NCI-H1105 treated with DMSO at 0.1 percent for 48 hours (cell line): ENCODE data around the gene CNIH3.

Experiments
- DNase-seq: peaks from one replicate; lab custom pipeline; 2025; lab: John Stamatoyannopoulos, UW

Gene CNIH3

DNA sequence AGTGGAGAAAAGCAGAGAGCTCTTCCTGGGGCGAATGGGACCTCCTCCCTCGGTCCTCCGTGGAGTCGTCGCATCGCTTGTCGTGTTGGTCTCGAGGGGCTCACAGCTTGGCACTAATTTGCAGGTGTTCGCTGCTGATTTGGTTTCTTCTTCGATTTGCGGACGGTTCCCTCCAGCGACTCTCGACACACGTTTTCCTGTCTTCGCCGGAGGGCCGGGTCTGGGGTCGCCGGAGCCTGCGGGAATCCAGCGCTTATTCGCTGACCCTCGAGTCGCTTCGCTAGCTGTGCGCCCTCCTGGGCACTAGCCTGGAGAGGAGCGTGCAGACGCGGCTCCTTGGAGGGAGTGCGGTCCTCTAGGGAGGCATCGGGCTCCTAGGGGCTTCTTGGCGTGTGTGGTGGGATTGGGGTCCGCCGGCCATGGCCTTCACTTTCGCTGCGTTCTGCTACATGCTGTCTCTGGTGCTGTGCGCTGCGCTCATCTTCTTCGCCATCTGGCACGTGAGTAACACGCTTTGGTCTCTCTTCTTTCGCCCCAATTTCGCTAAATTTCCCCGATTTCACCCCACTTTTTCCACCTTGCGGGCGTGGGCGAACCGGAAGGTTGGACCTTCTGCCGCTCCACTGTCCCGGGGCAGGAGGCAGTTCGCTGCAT, 766 bp downstream of the CNIH3 start:
- DNase-seq, result no peak

DNA sequence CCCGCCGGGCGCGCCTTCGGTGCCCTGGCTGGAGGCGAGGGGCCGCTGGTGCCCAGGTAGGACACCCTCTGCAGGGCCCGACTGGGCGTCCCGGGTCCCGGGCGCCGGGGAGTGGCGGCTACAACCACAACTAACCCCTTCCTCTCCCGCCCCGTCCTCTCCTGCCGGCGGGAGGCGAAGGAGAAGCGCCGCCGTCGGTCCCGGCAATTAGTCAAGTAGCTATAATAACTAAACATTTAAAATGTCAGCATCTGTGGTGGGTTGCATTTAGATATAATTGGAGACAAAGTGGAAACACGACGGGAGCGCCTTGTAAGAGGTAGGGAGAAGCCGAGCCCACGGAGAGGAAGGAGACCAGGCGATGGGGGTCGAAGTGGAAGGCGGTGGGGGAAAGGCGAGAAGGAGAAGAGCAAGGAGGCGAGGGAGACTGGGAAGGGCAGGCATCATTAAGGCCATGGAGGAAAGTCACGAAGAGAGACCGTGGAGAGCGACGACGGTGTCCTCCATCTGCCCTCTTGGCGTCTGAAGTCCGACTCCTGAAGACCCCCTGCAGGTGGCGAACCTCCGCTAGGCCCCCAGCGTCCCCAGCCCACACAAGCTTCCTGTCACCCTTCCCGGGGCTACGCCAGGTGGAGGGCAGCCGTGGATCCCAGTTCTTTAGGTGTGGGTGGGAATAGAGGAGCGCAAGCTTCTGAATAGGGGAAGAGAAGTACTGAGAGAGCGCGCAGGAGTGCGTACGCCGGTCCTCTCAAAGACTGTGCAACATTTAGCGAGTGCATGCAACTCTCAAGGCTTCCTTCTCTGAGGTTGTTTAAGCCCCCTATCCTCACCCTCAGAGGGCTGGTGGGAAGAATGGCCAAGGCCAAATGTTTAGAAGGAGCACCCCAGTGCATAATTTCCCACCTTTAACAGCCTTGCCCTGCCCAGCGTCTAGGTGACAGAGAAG, 1.6 kb downstream of the CNIH3 start:
- DNase-seq, result no peak

DNA sequence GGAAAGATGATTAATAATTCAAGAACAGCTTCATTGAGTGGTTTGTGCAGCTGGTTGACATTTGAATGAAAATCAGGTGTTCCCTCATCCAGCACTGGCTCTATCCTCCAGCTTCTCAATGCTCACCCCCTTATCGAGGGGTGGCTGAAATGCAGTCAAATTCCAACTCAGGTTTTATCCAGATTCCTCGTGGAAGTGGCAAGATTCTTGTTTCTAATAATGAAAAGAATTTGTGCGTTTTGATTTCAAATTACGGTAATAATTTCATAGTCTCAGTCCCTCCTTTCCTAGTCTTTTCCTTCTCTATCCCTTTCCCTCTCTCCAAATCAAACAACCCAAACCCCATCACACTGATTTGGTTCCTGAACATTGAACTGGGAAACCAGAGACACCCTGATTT, 3.1 kb downstream of the CNIH3 start:
- DNase-seq, result peak; percentile 1

DNA sequence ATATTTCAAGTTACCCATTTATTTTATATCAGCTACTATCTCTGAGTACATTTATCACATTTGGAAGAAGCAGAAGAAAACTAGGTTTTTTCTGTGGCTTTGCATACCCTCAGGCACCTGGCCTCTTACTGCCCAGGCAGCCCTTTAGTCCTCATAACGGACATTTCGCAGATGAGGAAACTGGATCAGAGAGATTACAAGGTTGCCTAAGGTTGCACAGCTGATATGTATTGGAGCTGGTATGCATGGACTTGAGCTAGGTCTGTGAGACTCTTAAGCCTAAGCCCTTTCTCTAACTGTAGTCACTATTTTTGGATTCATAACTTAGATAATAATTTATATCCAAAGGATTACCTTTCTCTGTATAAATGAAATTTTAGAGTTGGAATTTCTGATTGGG, 4.0 kb downstream of the CNIH3 start:
- DNase-seq, result no peak

DNA sequence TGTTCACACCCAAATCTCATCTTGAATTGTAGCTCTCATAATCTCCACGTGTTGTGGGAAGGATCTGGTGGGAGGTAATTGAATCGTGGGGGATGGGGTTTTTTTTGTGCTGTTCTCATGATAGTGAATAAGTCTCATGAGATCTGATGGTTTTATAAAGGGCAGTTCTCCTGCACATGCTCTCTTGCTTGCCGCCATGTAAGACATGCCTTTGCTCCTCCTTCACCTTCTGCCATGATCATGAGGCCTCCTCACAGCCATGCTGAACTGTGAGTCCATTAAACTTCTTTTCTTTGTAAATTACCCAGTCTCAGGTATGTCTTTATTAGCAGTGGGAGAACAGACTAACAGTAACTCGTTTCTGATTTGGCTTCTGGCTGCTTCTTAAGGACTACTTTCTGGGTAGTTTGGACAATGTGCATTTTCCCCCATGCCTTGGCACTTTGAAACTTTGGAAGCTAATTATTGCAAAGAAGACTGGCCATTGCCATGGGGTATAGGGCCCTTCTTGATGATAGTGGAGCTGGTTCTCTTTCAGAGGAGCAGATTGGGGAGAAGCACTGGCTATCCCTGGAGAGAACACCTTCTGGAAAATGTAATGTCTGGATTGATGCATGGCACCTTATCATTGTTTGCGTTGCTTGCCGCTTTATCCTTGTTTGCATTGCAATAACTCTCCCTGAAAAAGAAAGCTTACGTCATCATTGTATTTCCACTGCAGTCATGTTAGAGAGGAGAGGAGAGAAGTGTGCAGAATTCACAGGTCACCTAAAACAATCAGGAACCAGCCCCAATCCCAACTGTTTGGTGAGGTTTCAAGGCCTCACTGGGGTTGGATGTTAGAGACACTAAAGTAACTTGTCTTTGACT, 5.9 kb downstream of the CNIH3 start:
- DNase-seq, result no peak

DNA sequence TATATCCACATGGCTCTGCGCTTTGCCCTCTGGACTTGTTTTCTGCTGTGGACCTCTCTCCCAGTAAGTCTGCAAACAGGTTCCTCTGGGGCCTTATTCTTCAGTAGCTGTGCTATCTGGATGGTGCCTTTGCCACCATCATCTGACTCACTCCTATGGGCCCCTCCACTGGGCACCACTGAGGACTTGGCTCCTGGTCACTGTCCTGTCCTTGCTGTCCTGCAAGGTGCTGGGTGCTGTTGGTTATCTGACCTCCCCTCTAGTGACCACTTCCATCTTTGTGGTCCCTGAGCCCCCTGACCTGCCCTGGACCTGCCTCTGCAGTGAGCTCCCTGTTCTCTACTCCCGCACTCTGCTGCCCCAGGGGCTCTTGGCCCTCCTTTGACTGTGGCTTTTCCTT, 6.7 kb downstream of the CNIH3 start:
- no peak for DNase-seq

DNA sequence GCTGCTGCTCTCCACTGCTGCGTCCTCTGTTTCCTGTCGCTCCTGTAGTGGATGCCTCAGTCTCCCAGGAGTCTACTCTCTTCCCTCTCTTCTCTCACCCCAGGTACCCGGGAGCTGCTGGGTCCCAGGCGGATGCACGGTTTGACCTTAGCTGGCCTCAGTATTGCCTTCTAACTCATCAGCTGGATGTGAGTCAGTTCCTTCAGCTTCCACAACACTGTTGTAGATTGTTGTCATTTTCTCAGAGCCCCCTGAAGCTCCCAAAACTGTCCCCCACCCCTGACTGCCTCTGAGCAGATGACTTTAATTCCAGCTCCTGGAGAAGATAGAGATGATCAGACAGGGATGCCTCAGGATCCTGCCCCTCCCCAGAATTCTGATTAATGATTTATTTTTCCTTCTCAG, 7.2 kb downstream of the CNIH3 start:
- no peak for DNase-seq

DNA sequence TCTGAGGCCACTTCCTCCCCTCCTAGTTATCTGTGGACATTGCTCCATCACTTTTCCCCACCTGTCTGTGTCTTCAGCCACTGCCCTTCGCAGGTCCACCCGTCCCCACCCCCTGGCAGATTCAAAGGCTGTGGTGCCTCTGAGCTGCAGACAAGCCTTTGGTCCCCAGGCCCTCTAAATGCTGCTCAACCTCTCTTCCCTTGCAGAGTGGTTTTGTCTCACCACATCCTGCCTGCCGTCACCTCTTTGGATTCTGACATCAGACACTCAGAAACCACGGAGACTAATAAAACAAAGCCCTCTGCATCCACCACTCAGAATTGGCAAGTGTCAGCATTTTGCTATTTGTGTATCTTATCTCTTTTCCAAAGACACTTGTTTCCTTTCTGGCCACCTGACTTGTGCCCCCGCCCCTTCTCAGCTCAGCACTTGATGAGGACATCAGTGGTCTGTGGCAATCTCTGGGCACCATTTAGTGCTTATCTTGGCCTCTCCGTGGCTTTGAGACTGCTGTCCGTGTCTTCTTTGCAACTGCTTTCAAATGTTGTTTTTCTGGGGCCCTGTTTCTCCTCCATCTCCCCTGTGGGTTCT, 7.7 kb downstream of the CNIH3 start:
- DNase-seq, result peak; percentile 16

DNA sequence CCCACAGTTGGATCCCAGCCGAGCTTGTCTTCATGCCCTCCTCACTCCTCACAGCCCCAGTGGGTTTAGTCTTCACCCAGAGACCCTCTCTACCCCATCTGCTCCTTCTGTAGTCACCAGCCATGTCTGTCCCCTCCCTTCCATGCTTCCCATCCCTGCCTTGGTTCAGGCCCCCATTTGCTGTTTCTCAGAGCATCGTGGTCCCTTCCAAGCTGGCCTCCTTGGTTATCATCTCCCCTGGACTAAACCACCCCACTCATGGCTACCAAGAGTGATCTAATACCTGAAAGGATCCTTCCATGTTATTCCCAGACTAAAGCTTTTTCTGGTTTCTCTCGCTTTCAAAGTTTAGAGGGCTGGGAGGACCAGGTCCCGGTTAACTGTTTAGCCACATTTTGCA, 8.3 kb downstream of the CNIH3 start:
- DNase-seq, result no peak

DNA sequence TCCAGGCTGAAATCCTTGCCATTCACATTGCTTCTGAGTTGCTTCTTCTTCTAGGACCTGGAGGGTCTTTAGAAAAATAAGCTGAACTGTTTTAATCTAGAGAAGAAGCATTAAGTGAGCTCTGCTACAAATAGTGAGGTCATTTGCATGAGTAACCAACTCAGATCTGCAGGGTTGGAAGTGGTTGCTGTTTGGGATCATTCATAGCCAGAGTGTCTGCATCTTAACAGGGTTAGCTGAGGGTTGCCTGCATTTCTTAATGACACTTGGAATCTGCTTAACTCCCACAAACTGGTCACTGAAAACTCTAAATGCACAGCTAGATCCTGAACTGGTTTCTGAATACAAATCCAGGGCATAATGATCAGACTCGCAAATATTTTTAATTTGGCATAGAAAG, 9.9 kb downstream of the CNIH3 start:
- no peak for DNase-seq

DNA sequence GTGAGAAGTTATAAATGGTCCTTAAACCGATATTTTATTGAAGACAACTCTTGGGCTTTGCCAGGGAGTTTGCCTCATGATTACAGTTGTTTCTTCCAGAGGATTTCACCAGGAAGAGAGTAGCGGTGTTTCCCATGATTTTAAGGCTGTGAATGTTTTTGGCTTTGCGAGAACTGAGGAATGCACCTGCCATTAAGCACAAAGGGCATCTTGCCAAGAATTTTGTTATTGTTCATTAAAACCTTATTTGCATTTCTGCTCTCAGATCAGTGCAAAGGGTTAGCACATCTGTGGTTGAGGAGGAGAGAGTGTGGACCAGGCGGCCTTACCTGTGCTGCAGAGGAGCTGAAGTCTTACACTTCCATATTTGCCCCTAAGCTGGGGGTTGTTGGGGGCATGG, 13.8 kb downstream of the CNIH3 start:
- DNase-seq, result peak; percentile 81

DNA sequence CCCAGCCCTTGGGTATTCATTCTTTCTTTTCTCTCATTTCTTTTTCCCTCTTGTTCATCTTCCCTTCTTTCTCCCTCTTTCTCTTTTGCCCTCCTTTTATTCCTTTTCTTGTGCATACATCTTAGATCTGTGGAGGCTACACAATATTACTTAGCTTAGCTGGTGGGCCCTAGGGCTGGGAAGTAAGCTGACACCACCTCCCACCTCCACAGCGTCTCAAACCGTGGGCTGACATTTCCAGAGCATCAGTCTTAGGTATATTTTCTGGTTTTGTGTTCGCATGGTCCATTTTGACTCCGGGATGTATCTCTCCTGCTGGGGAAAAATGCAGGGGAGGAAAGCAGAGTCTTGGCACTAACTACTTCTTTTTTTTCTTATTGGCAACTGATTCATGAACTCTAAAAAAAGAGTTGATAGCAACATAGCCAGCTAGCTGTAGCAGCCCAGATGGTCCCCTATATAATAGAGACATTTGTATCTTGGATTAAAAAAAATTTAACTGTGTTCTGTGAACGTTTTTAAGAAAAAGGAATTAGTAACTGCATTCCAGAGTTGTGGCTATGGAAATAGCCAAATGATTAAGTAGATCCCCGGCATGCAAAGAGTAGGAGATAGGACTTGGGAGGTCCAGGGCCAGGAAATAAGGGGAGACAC, 15.5 kb downstream of the CNIH3 start:
- no peak for DNase-seq

DNA sequence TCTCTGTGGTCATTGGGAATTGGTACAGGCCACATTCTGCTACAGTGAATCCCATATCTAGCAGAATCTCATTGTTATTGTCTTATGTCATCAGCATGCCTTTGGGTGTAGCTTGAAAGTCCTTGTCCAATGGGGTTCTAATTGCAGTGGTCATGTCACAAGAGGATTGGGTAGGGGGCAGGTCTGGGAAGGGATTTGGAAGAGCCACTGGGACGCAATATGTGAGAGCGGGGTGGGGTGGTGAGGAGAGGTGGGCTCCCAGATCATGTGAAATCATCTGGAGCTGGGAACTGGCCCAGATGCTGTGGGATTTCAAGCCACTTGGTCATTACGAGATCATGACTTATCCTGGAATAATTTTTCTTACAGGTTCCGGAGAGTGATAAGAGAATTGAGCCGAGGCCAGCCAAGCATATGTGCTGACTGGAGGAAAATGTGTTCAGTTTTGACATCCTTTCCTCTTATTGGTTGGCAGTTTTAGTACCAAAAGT, 16.3 kb downstream of the CNIH3 start:
- no peak for DNase-seq

DNA sequence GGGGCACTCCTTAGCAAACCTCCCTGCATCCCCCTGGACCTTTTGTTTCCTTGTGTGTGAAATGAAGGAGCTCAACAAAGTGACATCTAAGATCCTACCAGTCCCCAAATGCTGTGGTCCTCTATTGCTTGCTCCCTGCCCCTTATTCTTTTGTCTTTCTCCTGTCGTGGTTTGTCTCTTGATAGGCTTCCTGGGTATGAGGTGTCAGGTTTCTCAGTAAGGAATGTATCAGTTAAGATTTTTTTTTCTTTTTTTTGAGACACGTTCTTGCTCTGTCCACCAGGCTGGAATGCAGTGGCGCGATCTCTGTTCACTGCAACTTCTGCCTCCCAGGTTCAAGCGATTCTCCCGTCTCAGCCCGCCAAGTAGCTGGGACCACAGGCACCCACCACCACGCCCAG, 16.8 kb downstream of the CNIH3 start:
- DNase-seq, result no peak

DNA sequence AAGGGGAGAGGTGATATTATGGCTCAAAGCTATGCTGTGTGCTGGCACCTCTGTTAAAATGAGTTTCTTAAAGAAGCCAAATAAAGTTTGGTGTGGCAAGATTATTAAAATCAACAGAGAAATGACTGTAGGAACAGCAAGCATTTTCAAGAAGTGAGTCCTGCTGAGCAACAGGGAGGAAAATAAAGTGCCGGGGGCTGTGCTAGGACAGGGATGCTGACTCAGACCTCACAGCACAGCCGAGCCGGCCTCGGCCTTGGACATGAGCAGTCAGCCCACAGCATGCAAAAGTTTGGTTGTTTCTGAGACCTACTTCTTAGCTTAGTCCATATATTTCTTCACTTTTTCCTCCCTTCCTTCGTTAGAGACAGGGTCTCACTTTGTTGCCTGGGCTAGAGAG, 19.2 kb downstream of the CNIH3 start:
- DNase-seq, result no peak

DNA sequence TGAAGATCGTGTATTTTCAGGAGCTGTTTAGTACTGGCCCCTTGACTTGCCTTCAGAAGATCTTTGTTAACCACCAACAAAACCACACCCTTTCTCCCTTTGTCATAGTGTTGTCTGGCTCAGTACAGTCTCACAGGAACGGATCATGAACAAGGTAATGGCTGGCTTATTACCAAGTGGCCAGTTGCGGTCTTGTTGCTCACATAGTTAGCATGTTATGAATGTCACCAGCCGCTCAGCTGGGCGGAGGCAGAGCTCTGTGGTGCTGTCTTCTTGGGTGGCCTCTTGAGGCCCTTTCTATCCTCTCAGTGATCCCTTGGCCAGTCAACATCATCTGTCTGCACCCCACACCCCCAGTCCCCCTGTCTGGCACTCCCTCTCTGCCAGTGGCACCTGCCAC, 21.4 kb downstream of the CNIH3 start:
- no peak for DNase-seq

DNA sequence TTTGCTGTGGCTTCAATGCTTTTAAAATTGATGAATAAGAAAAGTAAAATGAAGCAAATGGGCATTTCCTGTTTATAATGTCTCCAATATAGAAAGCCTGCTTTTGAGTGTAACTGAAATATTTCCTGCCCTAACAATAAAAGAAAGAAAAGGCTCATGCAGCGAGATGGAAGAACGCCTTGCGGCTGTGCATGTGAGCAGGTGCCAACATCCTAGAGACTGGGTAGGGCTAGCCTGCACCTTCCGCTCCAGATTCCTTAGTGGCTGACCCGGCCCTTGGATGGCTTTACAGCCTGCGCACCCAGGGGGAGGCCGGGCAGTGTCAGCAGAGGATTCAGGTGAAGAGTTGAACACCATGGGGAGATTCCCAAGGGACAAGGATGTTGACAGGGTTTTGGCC, 21.8 kb downstream of the CNIH3 start:
- no peak for DNase-seq

DNA sequence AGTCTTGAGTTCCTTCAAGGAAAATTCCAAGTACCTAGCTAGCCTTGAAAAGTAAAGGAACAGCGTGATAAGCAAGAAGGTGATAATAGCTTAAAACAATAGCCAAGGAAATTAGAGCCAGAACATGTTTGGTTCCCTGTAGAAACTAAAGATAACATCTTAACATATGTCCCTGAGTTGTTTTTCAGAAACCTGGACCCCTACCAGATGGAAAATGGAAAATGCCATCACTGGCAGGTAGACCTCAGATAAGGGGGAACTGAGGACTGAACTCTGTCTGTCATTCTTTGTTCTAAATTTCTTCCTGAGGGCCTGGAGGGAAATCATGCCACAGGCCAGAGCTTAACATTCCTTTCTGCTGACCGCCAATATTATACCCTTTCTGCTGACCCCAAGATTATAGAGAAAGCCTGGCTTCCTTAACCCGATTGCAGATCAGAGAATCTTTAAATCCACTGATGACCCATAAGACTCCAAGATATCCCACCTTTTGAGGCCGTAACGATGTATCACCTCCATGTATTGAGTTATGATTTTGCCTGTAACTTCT, 23.4 kb downstream of the CNIH3 start:
- DNase-seq, result no peak

DNA sequence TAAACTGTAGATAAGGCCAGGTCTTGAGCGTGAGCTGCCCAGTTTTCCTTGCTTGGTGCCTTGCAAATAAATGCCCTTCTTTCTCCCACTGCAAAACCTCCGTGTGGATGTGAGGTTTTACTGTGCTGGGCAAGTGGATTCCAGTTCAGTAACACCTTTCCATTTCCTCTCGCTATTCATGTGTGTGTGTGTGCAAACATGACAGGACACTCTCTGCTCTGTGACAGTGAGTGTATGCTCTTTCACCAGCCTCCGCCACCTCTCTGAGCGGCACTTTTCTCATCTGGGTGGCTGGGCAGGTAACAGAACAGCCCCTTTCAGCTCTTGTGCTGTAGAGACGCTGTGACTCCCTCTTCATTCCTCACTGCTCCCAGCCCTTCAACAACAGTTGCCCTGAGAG, 23.9 kb downstream of the CNIH3 start:
- no peak for DNase-seq

DNA sequence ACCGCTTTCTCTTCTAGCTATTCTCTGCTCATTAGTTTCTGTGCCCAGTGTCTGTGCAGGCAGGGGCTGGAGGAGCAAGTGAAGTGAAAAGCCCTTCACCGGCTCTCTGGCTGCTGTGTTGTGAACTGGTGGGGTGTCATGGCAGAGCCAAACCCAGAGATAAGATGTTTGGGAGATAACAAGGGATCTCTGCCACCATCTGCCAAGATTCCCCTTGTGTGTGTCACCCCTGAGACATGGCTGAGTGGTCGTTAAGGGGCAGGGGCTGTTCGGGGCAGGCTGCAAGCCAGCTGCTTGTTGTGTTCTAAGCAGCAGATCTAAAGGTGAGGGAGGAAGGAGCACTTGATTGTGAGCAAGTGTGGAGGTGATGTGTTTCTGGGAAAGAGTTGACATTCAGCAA, 24.5 kb downstream of the CNIH3 start:
- DNase-seq, result peak; percentile 8

DNA sequence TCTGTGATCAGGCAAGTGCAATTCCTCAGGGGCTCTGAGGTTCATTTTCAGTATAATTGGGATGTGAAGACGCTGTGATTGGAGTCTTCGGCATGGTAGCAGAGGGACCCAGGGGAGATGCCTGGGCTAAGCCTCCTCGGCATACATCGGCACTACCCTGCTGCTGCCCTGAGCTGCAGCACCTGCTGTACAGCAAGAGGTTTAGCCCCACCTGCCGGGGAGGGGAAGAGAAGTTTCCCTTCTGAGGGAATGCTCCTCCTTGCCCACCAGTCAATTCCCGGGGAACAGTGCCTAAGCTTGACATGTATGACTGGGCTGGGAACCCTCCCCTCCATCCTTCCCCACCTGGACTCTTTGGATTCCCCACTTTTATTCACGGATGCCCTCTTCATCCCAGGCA, 24.9 kb downstream of the CNIH3 start:
- peak; percentile 37 for DNase-seq
